PC-9 (cell line): ENCODE measurements around the gene LENG1.

ENCODE experiments used
- EZH2 ChIP-seq: fragments of 200-600 bp; sonication (generic); IDR thresholded peaks from 2 replicates; pipeline ENCODE4 v1.8.0; 2017; ENCODE audit warnings: antibody characterized with exemption, low read depth
- TF ChIP-seq, protein P1 (sequence below): fragments of 200-600 bp; sonication (generic); conservative IDR thresholded peaks from 2 replicates; pipeline ENCODE4 v1.6.1; 2017; ENCODE audit warnings: mixed run types, antibody characterized with exemption, mild to moderate bottlenecking, moderate library complexity

DNA sequence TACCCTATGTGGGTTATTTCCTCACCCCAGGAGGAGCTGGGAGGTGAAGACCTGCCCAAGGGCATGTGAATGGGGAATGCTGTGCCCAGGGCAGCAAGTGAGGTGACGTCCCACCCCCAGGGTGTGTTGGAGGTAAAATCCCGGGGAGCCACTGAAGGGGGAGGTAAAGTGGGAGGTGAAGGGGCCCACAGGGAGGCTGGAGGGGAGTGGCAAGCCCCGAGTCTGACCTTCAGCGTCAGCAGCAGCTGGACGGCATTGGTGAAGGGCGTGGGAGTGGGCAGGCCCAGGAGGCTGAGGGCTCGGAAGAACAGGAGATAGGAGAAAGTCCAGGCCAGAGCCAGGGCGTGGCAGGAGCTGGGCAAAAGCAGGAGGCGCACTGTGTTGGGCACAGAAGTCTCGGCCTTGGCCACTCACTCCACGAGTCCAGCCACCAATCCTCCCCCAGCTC is 27.4 kb upstream of the LENG1 start:
- TF ChIP-seq, protein P1, sequence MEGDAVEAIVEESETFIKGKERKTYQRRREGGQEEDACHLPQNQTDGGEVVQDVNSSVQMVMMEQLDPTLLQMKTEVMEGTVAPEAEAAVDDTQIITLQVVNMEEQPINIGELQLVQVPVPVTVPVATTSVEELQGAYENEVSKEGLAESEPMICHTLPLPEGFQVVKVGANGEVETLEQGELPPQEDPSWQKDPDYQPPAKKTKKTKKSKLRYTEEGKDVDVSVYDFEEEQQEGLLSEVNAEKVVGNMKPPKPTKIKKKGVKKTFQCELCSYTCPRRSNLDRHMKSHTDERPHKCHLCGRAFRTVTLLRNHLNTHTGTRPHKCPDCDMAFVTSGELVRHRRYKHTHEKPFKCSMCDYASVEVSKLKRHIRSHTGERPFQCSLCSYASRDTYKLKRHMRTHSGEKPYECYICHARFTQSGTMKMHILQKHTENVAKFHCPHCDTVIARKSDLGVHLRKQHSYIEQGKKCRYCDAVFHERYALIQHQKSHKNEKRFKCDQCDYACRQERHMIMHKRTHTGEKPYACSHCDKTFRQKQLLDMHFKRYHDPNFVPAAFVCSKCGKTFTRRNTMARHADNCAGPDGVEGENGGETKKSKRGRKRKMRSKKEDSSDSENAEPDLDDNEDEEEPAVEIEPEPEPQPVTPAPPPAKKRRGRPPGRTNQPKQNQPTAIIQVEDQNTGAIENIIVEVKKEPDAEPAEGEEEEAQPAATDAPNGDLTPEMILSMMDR = no peak
- no peak for TF ChIP-seq EZH2
